Ovary (tissue), 3 donors: ENCODE measurements around the gene SF3A2.

Experiments
- EP300 ChIP-seq: sonication (generic); formaldehyde crosslinking; IDR thresholded peaks from one replicate; pipeline ENCODE4 v1.6.1; 2017; ENCODE audit warnings: antibody characterized with exemption
- POLR2A ChIP-seq: fragments of 450-650 bp; IDR thresholded peaks from one replicate; pipeline ENCODE4 v1.6.1; 2017; ENCODE audit warnings: antibody characterized with exemption, mild to moderate bottlenecking, moderate library complexity
- TF ChIP-seq, protein P1 (sequence below), 3 donors: fragments of 450-650 bp in 2 of 3; fragments of 200-600 bp in 1 of 3; IDR thresholded peaks; one replicate each; pipeline versions ENCODE4 v1.5.1 to v1.8.0; 2016 to 2022; ENCODE audit warnings: antibody characterized with exemption in 3 of 3, mild to moderate bottlenecking in 1 of 3
- donor health status: DM: no; HTN: no; CAD: no.

DNA sequence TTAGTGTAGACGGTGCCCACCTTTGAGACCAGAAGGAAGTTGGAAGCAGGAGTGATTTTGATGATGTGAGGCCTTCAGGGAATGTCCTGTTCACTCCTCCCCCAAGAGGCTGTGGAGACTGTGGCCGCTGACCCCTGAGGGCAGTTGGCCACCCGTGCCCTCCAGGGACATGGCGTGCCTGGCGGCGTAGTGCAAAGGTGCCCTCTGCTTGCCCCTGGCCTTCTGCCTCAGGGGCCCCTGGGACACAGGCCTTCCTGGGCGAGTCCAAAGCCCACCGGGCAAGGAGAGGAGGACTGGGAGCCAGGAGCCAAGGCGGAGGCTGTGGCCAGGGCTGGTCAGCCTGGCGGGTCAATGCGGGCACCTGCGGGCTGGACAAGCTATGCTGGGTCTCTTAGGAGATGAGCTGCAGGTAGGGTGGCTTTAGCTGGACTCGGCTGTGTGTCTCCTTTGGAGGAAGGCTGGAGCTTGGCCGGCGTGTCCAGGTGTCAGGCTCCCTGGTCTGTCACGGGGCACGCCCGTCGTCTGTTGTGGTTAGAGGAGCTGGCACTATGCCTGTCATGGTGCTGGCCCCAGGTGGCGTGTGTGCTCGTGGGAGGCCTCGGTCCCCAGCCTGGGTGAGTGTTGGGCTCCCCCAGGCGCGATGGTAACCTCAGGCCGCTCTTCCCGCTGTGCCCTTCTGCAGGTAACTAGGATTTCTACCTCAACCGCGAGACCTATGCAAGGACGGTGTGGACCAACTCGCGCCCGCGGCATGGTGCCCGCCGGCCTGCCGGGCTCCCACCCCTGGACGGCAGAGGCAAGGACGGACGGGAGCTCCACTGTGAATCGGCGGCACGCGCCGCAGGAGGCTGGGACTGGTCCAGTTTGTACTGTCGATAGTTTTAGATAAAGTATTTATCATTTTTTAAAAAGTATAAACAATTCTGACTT is 7.3 kb upstream of the SF3A2 start:
- TF ChIP-seq, protein P1, sequence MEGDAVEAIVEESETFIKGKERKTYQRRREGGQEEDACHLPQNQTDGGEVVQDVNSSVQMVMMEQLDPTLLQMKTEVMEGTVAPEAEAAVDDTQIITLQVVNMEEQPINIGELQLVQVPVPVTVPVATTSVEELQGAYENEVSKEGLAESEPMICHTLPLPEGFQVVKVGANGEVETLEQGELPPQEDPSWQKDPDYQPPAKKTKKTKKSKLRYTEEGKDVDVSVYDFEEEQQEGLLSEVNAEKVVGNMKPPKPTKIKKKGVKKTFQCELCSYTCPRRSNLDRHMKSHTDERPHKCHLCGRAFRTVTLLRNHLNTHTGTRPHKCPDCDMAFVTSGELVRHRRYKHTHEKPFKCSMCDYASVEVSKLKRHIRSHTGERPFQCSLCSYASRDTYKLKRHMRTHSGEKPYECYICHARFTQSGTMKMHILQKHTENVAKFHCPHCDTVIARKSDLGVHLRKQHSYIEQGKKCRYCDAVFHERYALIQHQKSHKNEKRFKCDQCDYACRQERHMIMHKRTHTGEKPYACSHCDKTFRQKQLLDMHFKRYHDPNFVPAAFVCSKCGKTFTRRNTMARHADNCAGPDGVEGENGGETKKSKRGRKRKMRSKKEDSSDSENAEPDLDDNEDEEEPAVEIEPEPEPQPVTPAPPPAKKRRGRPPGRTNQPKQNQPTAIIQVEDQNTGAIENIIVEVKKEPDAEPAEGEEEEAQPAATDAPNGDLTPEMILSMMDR (IDR thresholded peaks at IDR 0.05): no peak
- TF ChIP-seq EP300 (no peak), POLR2A (no peak)
